H1 (cell line): Measurements from ENCODE around the gene CDH2. TPM values are rescaled to one million over a fixed set of nuclear protein-coding genes. Genes with fewer than 3 reads are reported as not detected.

Experiments
- CTCF ChIA-PET: fragments of 300-600 bp; sonication (Branson Sonifier 250); formaldehyde crosslinking; loops from one replicate; lab custom pipeline; 2021; ENCODE audit not compliant: partially characterized antibody; lab: Charles Lee
- POLR2A ChIA-PET: fragments of 300-600 bp; sonication (Branson Sonifier 250); formaldehyde crosslinking; loops from one replicate; lab custom pipeline; 2021; ENCODE audit warnings: inconsistent platforms; ENCODE audit not compliant: partially characterized antibody; lab: Charles Lee
- DNase-seq, 2 experiments: peaks; one replicate each; pipeline versions ENCODE4 v3.0.0 to v3.0.0-alpha.2; 2010 to 2022; ENCODE audit warnings: low spot score in 2 of 2, low read depth in 1 of 2, mixed read lengths in 1 of 2
- FAIRE-seq: peaks from 2 replicates; lab custom pipeline; 2011; peaks lifted over from hg19 to GRCh38; lab: Jason Lieb, UNC
- H2AFZ ChIP-seq: 2 replicates; pipeline ENCODE4 v1.8.1; 2012; ENCODE audit warnings: low read length, inconsistent platforms
- H2AK5ac ChIP-seq: 2 replicates; pipeline ENCODE4 v1.6.1; 2013; ENCODE audit warnings: low read depth, low read length
- H2BK120ac ChIP-seq: replicated peaks from 2 replicates; pipeline ENCODE3; 2013; ENCODE audit warnings: low read depth, low read length, inconsistent platforms
- H2BK12ac ChIP-seq: 2 replicates; pipeline ENCODE4 v1.6.1; 2013; ENCODE audit warnings: low read depth, low read length
- H2BK15ac ChIP-seq: 2 replicates; pipeline ENCODE4 v1.6.1; 2013; ENCODE audit warnings: low read length
- H2BK20ac ChIP-seq: 2 replicates; pipeline ENCODE4 v1.6.1; 2013; ENCODE audit warnings: low read length
- H2BK5ac ChIP-seq: 2 replicates; pipeline ENCODE4 v1.6.1; 2013; ENCODE audit warnings: low read depth, low read length
- H3K14ac ChIP-seq: 2 replicates; pipeline ENCODE4 v1.6.1; 2013; ENCODE audit warnings: inconsistent platforms; ENCODE audit not compliant: insufficient read length
- H3K18ac ChIP-seq: 2 replicates; pipeline ENCODE4 v1.6.1; 2013; ENCODE audit warnings: low read length; ENCODE audit errors: extremely low read depth
- H3K23ac ChIP-seq: 2 replicates; pipeline ENCODE4 v1.6.1; 2013; ENCODE audit warnings: inconsistent platforms; ENCODE audit not compliant: insufficient read length
- H3K23me2 ChIP-seq: 2 replicates; pipeline ENCODE4 v1.6.1; 2013; ENCODE audit warnings: low read depth, low read length
- H3K27ac ChIP-seq: 2 replicates; pipeline ENCODE4 v1.6.1; 2011; ENCODE audit warnings: low read depth, low read length, inconsistent platforms
- H3K27me3 ChIP-seq, 4 experiments: replicated peaks in 1 of 4; 1 replicate in 1 of 4; 2 replicates in 3 of 4; pipeline versions ENCODE4 v1.6.1 to v1.8.1; 2011 to 2013; ENCODE audit warnings: low read length in 3 of 4, mild to moderate bottlenecking in 3 of 4, inconsistent platforms in 2 of 4, mixed read lengths in 2 of 4, moderate library complexity in 1 of 4; ENCODE audit not compliant: control insufficient read depth in 3 of 4, insufficient read depth in 3 of 4; ENCODE audit errors: extremely low read depth in 1 of 4
- H3K36me3 ChIP-seq, 4 experiments: 2 replicates each; pipeline versions ENCODE4 v1.6.1 to v1.8.1; 2011 to 2013; ENCODE audit warnings: mild to moderate bottlenecking in 4 of 4, low read length in 3 of 4, moderate library complexity in 2 of 4, control low read depth in 1 of 4, inconsistent platforms in 1 of 4; ENCODE audit not compliant: insufficient read depth in 4 of 4, control insufficient read depth in 2 of 4
- H3K4ac ChIP-seq: replicated peaks from 2 replicates; pipeline ENCODE3; 2013; ENCODE audit warnings: low read length, low read depth, mixed read lengths, inconsistent platforms; ENCODE audit not compliant: insufficient read length
- H3K4me1 ChIP-seq, 4 experiments: replicated peaks in 1 of 4; 1 replicate in 1 of 4; 2 replicates in 3 of 4; pipeline versions ENCODE4 v1.6.1 to v1.8.1; 2011 to 2013; ENCODE audit warnings: low read length in 3 of 4, inconsistent platforms in 2 of 4, mixed read lengths in 1 of 4; ENCODE audit not compliant: insufficient read depth in 4 of 4, control insufficient read depth in 3 of 4
- H3K4me2 ChIP-seq, 2 experiments: 2 replicates each; pipeline versions ENCODE4 v1.6.1 to v1.8.1; 2011 to 2013; ENCODE audit warnings: low read depth in 2 of 2, low read length in 2 of 2, control low read depth in 1 of 2, inconsistent platforms in 1 of 2, mild to moderate bottlenecking in 1 of 2; ENCODE audit not compliant: insufficient read depth in 1 of 2
- H3K4me3 ChIP-seq, 4 experiments: fragments of 200-600, 300-600 bp in 1 of 4; sonication (generic), shearing (Covaris generic), sonication (Bioruptor Twin) in 1 of 4; 2 replicates each; pipeline versions ENCODE4 v1.5.1 to v1.8.1; 2011 to 2016; ENCODE audit warnings: low read length in 4 of 4, low read depth in 3 of 4, control low read depth in 2 of 4, inconsistent platforms in 2 of 4, mild to moderate bottlenecking in 2 of 4, mixed read lengths in 1 of 4, moderate library complexity in 1 of 4; ENCODE audit not compliant: insufficient read depth in 2 of 4; ENCODE audit errors: extremely low read depth in 1 of 4
- H3K56ac ChIP-seq: replicated peaks from 2 replicates; pipeline ENCODE3; 2013; ENCODE audit warnings: low read depth, mild to moderate bottlenecking, mixed read lengths, low read length, inconsistent platforms; ENCODE audit not compliant: insufficient read length
- H3K79me1 ChIP-seq: 2 replicates; pipeline ENCODE4 v1.6.1; 2013; ENCODE audit warnings: low read depth, low read length, control low read depth
- H3K79me2 ChIP-seq, 2 experiments: 2 replicates each; pipeline versions ENCODE4 v1.6.1 to v1.8.1; 2012 to 2013; ENCODE audit warnings: low read length in 2 of 2, mild to moderate bottlenecking in 2 of 2, inconsistent platforms in 1 of 2; ENCODE audit not compliant: insufficient read depth in 2 of 2, control insufficient read depth in 1 of 2
- H3K9ac ChIP-seq, 4 experiments: replicated peaks in 1 of 4; 1 replicate in 1 of 4; 2 replicates in 3 of 4; pipeline versions ENCODE4 v1.6.1 to v1.8.1; 2011 to 2013; ENCODE audit warnings: low read depth in 3 of 4, low read length in 3 of 4, control low read depth in 2 of 4, mild to moderate bottlenecking in 2 of 4, moderate library complexity in 2 of 4, inconsistent platforms in 1 of 4; ENCODE audit errors: extremely low read depth in 1 of 4
- H3K9me3 ChIP-seq, 2 experiments: 2 replicates each; pipeline versions ENCODE4 v1.6.1 to v1.8.1; 2012 to 2013; ENCODE audit warnings: mild to moderate bottlenecking in 2 of 2, moderate library complexity in 2 of 2, control low read depth in 1 of 2, inconsistent platforms in 1 of 2, low read depth in 1 of 2, low read length in 1 of 2, mixed read lengths in 1 of 2; ENCODE audit not compliant: insufficient read depth in 2 of 2
- H4K20me1 ChIP-seq, 2 experiments: replicated peaks in 1 of 2; 2 replicates each; pipeline versions ENCODE3 to v1.8.1; 2011 to 2013; ENCODE audit warnings: inconsistent platforms in 2 of 2, low read length in 2 of 2, mild to moderate bottlenecking in 1 of 2; ENCODE audit not compliant: insufficient read depth in 2 of 2, control insufficient read depth in 1 of 2
- H4K5ac ChIP-seq: 2 replicates; pipeline ENCODE4 v1.6.1; 2013; ENCODE audit warnings: low read length, low read depth, mixed read lengths, inconsistent platforms; ENCODE audit not compliant: insufficient read length
- H4K8ac ChIP-seq: 2 replicates; pipeline ENCODE4 v1.8.0; 2013; ENCODE audit warnings: mild to moderate bottlenecking, moderate library complexity, low read length, inconsistent platforms; ENCODE audit not compliant: insufficient read depth; ENCODE audit errors: extremely low read depth
- H4K91ac ChIP-seq: replicated peaks from 2 replicates; pipeline ENCODE3; 2013; ENCODE audit warnings: low read length, mixed read lengths, inconsistent platforms; ENCODE audit not compliant: insufficient read length
- E2F6 ChIP-seq: IDR thresholded peaks from 2 replicates; pipeline ENCODE4 v1.6.1; 2012; ENCODE audit warnings: inconsistent platforms
- FOSL1 ChIP-seq: IDR thresholded peaks from 2 replicates; pipeline ENCODE4 v1.6.1; 2011; ENCODE audit warnings: mild to moderate bottlenecking, low read depth, low read length, moderate library complexity; ENCODE audit not compliant: insufficient read depth
- KDM1A ChIP-seq: fragments of 200-600, 300-600 bp; sonication (generic); IDR thresholded peaks from 2 replicates; pipeline ENCODE4 v1.7.1; 2016; ENCODE audit warnings: mild to moderate bottlenecking, low read length, borderline replicate concordance
- KDM5A ChIP-seq: fragments of 200-600 bp; IDR thresholded peaks from 2 replicates; pipeline ENCODE4 v1.7.1; 2012; ENCODE audit warnings: mild to moderate bottlenecking, low read length, inconsistent platforms, mixed read lengths
- RXRA ChIP-seq: IDR thresholded peaks from 2 replicates; pipeline ENCODE4 v1.6.1; 2011; ENCODE audit warnings: low read depth, mild to moderate bottlenecking, low read length, moderate library complexity; ENCODE audit not compliant: insufficient read depth
- SRF ChIP-seq: IDR thresholded peaks from 2 replicates; pipeline ENCODE4 v1.6.1; 2011; ENCODE audit warnings: mild to moderate bottlenecking, low read depth, low read length, moderate library complexity
- TBP ChIP-seq: IDR thresholded peaks from 2 replicates; pipeline ENCODE4 v1.6.1; 2011; ENCODE audit warnings: low read depth, low read length, improper control_type of control experiment
- TCF12 ChIP-seq: IDR thresholded peaks from 2 replicates; pipeline ENCODE4 v1.6.1; 2011; ENCODE audit warnings: low read depth, mild to moderate bottlenecking, low read length
- TEAD4 ChIP-seq: IDR thresholded peaks from 2 replicates; pipeline ENCODE4 v1.6.1; 2012; ENCODE audit warnings: low read depth, low read length, inconsistent platforms, mixed read lengths
- polyA plus RNA-seq, 7 experiments: library from polyadenylated mRNA; depleted of rRNA in 3 of 7; stranded (reverse) in 5 of 7; unstranded in 2 of 7; fragments of >200 nt in 5 of 7; fragments of 200-250 nt in 2 of 7; gene quantifications; 1 replicate in 5 of 7; 2 replicates in 1 of 7; 4 replicates in 1 of 7; pipeline versions ENCODE4 v1.2.1 to v1.2.3, GENCODE V29; 2011 to 2013; ENCODE audit warnings: missing spikeins in 2 of 7, mixed read lengths in 2 of 7
- total RNA-seq: library from RNA; stranded (reverse); fragmentation: NEBNext Ultra II Directional; extraction: Animal tissue kit (Norgen Biotek cat#: 25700); gene quantifications from 2 replicates; pipeline ENCODE4 v1.2.1, GENCODE V29; 2021

CDH2 gene
- total and polyA plus RNA-seq, 2 of the 8 experiments (the other 6 are each of a cell fraction or from before 2014, with no cell fraction given) = 15.0 to 56.5 TPM

- CTCF ChIA-PET = interaction anchor here (0.6 kb wide), 1 partner anchor 114 kb away, joined by 3 read pairs; no protein-coding TSS in a partner anchor
- H3K79me2 ChIP-seq = no peaks in the 10 kb centered on the region
Observed at GRCh38 chr18:28050545-28050944, 126.4 kb downstream of the CDH2 start.

More at GRCh38 chr18:28050545-28050944, 126.4 kb downstream of the CDH2 start:
- H2AK5ac ChIP-seq = no peak overlapping the region
- POLR2A ChIA-PET = no interaction called here
- no peak overlapping the region for H4K91ac ChIP-seq
- DNase-seq (no peak), FAIRE-seq (no peak)
- peaks cover 0 to 3% of the 10 kb centered on the region in 2 experiments; a peak in 1 of 4 replicates for H3K9me3 ChIP-seq
- H3K4me1 ChIP-seq = peaks cover 0 to 13% (median 3%) of the 10 kb centered on the region in 4 experiments; a peak in 2 of 7 replicates
- H3K27me3 ChIP-seq = no peaks in the 10 kb centered on the region
- no peak overlapping the region for H2BK120ac ChIP-seq
- no peak overlapping the region for H2BK15ac ChIP-seq
- H4K8ac ChIP-seq = no peak overlapping the region
- H4K5ac ChIP-seq = no peak overlapping the region
- TF ChIP-seq KDM1A = no peak
- no peak for TF ChIP-seq FOSL1
- TF ChIP-seq TBP = no peak
- no peak for TF ChIP-seq E2F6
- TF ChIP-seq TCF12 = no peak
- no peak for TF ChIP-seq KDM5A
- no peak for TF ChIP-seq SRF
- TF ChIP-seq RXRA = no peak
- TF ChIP-seq TEAD4 = no peak
- H3K23me2 ChIP-seq = no peaks in the 10 kb centered on the region
- H3K36me3 ChIP-seq = no peaks in the 10 kb centered on the region
- no peak overlapping the region for H2BK5ac ChIP-seq
- H2BK12ac ChIP-seq = no peak overlapping the region
- H3K27ac ChIP-seq = no peak overlapping the region
- no peak overlapping the region for H3K14ac ChIP-seq
- no peak overlapping the region for H3K4ac ChIP-seq
- H3K18ac ChIP-seq = no peak overlapping the region
- H2BK20ac ChIP-seq = no peak overlapping the region
- no peaks in the 10 kb centered on the region for H4K20me1 ChIP-seq
- no peak overlapping the region for H3K23ac ChIP-seq
- H3K79me1 ChIP-seq = no peaks in the 10 kb centered on the region
- no peak overlapping the region for H3K4me3 ChIP-seq
- no peak overlapping the region for H3K9ac ChIP-seq
- no peak overlapping the region for H3K4me2 ChIP-seq
- no peak overlapping the region for H2AFZ ChIP-seq
- H3K56ac ChIP-seq = no peak overlapping the region
